Upper lobe of left lung (tissue), 6 donors: ENCODE measurements around the gene BCS1L. TPM values are rescaled to one million over a fixed set of nuclear protein-coding genes. Genes with fewer than 3 reads are reported as not detected.

Source experiments
- ATAC-seq, 2 donors: fragments of 200-7000 bp; cut with Tn5 transposase; one replicate each; pipeline ENCODE4 v1.9.1; 2022; ENCODE audit warnings: mild to moderate bottlenecking in 2 of 2, moderate library complexity in 2 of 2; ENCODE audit not compliant: low FRiP score in 2 of 2
- DNase-seq, 2 donors: peaks; one replicate each; pipeline ENCODE4 v3.0.0-alpha.2; 2019 to 2020
- H3K27ac ChIP-seq, 4 donors: fragments of 200-600 bp; sonication (generic); one replicate each; pipeline ENCODE4 v1.5.1; 2016 to 2019
- H3K27me3 ChIP-seq, 4 donors: fragments of 200-600 bp; sonication (generic); one replicate each; pipeline ENCODE4 v1.5.1; 2017 to 2019
- H3K36me3 ChIP-seq, 4 donors: fragments of 200-600 bp; sonication (generic); one replicate each; pipeline ENCODE4 v1.5.1; 2016 to 2019
- H3K4me1 ChIP-seq, 4 donors: fragments of 200-600 bp; sonication (generic); one replicate each; pipeline ENCODE4 v1.5.1; 2018 to 2019
- H3K4me3 ChIP-seq, 4 donors: fragments of 200-600 bp; sonication (generic); one replicate each; pipeline ENCODE4 v1.5.1; 2017 to 2019; ENCODE audit warnings: mild to moderate bottlenecking in 2 of 4, moderate library complexity in 1 of 4
- H3K9me3 ChIP-seq, 4 donors: fragments of 200-600 bp; sonication (generic); one replicate each; pipeline ENCODE4 v1.5.1; 2018 to 2019
- EP300 ChIP-seq, 4 donors: sonication (generic); formaldehyde crosslinking; IDR thresholded peaks; one replicate each; pipeline ENCODE4 v1.5.1; 2017; ENCODE audit warnings: antibody characterized with exemption in 4 of 4, control low read depth in 2 of 4
- POLR2A ChIP-seq, 4 donors: fragments of 450-650 bp; IDR thresholded peaks; one replicate each; pipeline ENCODE4 v1.5.1; 2016 to 2017; ENCODE audit warnings: antibody characterized with exemption in 4 of 4, mild to moderate bottlenecking in 2 of 4
- POLR2AphosphoS5 ChIP-seq, 2 donors: sonication (generic); formaldehyde crosslinking; IDR thresholded peaks; one replicate each; pipeline ENCODE4 v1.5.1; 2017; ENCODE audit warnings: antibody characterized with exemption in 2 of 2
- WGBS, 2 donors: methylation state at CpG; one replicate each; pipeline ENCODE4 v1.1.5; 2017 to 2018; 5-methylcytosine and 5-hydroxymethylcytosine counted together
- total RNA-seq, 6 donors: library from RNA; depleted of rRNA in 4 of 6; stranded (reverse); fragments of >200 nt in 4 of 6; gene quantifications; one replicate each; pipeline versions ENCODE4 v1.1.0 to v1.2.1, GENCODE V29; 2016 to 2021
- TF ChIP-seq, protein P1 (sequence below), 6 experiments: fragments of 450-650 bp in 4 of 6; fragments of 200-600 bp in 2 of 6; sonication (generic) in 2 of 6; IDR thresholded peaks; one replicate each; pipeline ENCODE4 v1.5.1; 2016 to 2019; ENCODE audit warnings: antibody characterized with exemption in 6 of 6
- donor health status: DM: no; HTN: no; CAD: no; lungs with moderate emphysema.
- donor health status: DM: no; HTN: yes; CAD: no; lungs with severe emphysema.

BCS1L gene
- total RNA-seq, 6 donors from 2014 or later: 18.2 to 128 (median 32.2) TPM

DNA sequence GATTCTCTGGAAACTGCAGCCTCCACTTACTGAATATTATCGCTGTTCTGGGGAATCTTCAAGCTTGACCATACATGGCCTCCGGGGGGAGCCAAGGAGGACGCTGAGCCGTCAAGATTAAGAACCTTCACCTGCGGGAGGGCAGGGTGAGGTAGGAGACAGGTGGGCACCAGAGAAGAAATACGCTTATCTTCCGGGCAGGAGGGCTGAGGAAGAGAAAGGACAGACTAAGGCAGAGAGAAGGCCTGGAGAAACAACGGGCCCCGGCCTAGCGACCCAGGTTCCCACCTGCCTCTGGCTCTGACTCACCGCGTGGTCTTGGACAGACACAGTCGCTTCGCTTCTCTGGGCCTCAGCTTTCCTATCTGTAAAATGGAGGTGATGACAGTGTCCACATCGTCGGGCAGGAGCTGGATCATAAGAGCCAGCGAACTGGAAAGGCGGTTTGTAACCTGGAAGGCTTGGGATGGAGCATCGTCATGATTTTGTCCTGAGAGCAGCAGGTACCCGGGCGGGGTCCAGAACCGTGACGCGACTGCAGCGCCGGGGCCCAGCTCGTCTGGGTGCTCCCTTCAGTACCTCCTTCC, 719 bp upstream of the BCS1L start:
- peak overlapping the region; percentile 58 to 81 (median 76) for H3K27ac ChIP-seq
- H3K9me3 ChIP-seq: no peaks in the 10 kb centered on the region
- peaks cover 17 to 57% (median 40%) of the 10 kb centered on the region in 4 donors for H3K36me3 ChIP-seq
- TF ChIP-seq POLR2A (IDR thresholded peaks at IDR 0.05): no peak
- TF ChIP-seq, protein P1, sequence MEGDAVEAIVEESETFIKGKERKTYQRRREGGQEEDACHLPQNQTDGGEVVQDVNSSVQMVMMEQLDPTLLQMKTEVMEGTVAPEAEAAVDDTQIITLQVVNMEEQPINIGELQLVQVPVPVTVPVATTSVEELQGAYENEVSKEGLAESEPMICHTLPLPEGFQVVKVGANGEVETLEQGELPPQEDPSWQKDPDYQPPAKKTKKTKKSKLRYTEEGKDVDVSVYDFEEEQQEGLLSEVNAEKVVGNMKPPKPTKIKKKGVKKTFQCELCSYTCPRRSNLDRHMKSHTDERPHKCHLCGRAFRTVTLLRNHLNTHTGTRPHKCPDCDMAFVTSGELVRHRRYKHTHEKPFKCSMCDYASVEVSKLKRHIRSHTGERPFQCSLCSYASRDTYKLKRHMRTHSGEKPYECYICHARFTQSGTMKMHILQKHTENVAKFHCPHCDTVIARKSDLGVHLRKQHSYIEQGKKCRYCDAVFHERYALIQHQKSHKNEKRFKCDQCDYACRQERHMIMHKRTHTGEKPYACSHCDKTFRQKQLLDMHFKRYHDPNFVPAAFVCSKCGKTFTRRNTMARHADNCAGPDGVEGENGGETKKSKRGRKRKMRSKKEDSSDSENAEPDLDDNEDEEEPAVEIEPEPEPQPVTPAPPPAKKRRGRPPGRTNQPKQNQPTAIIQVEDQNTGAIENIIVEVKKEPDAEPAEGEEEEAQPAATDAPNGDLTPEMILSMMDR (IDR thresholded peaks at IDR 0.05): peak in 3 of 6 experiments; percentile 27 to 32 (median 31)
- WGBS, 2 donors: 3 to 4% methylated on average over 24 to 25 of the region's 27 CpGs
- H3K4me1 ChIP-seq: peaks cover 12 to 22% (median 18%) of the 10 kb centered on the region in 4 donors
- peak in 1 of 2 donors; percentile 53 for DNase-seq
- H3K4me3 ChIP-seq: peak overlapping the region; percentile 62 to 86 (median 78)
- ATAC-seq: peak; percentile 31 to 69
- H3K27me3 ChIP-seq: no peaks in the 10 kb centered on the region

DNA sequence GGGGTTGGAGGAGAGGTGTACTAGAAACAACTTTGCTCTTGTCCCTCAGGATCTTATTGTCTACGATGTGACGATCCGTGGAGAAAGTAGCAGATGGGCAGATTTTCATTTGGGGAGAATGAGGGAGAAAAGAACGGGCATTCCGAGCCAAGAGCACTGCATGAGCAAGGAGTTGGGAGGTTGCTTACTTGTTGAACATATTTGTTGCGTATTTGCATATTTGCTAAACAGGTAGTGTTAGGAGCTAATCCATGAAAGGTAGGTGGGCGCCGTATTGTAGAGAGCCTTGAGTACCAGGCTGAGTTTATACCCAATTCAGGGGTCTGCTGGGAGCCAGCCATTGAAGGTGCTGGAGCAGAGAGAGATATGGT, 490 bp downstream of the BCS1L start:
- H3K27ac ChIP-seq: peak overlapping the region; percentile 58 to 81 (median 76)
- DNase-seq: no peak
- H3K4me1 ChIP-seq: peaks cover 12 to 22% (median 18%) of the 10 kb centered on the region in 4 donors
- no peaks in the 10 kb centered on the region for H3K9me3 ChIP-seq
- H3K27me3 ChIP-seq: no peaks in the 10 kb centered on the region
- TF ChIP-seq, protein P1 (IDR thresholded peaks at IDR 0.05): no peak
- TF ChIP-seq POLR2A (IDR thresholded peaks at IDR 0.05) (no peak), POLR2AphosphoS5 (IDR thresholded peaks at IDR 0.05) (no peak), EP300 (IDR thresholded peaks at IDR 0.05) (no peak)
- WGBS, 2 donors: 14 to 18% methylated on average over 8 of the region's 8 CpGs
- peaks cover 28 to 57% (median 46%) of the 10 kb centered on the region in 4 donors for H3K36me3 ChIP-seq
- H3K4me3 ChIP-seq: peak overlapping the region; percentile 62 to 86 (median 78)
- ATAC-seq: no peak

- DNase-seq: no peak
- ATAC-seq: no peak
- H3K36me3 ChIP-seq: peaks cover 36 to 62% (median 54%) of the 10 kb centered on the region in 4 donors
These were observed 2.9 kb downstream of the BCS1L start for GRCh38 chr2:218662377-218662776.

GRCh38 chr2:218662827-218663226, 3.3 kb downstream of the BCS1L start:
- Histone ChIP-seq H3K4me1 (peaks cover 12 to 21% (median 18%) of the 10 kb centered on the region in 4 donors), H3K9me3 (no peaks in the 10 kb centered on the region), H3K36me3 (peaks cover 41 to 64% (median 59%) of the 10 kb centered on the region in 4 donors), H3K4me3 (no peak overlapping the region), H3K27me3 (no peaks in the 10 kb centered on the region), H3K27ac (no peak overlapping the region)
- TF ChIP-seq, protein P1 (IDR thresholded peaks at IDR 0.05): no peak
- TF ChIP-seq POLR2A (IDR thresholded peaks at IDR 0.05): no peak
- TF ChIP-seq EP300 (IDR thresholded peaks at IDR 0.05): no peak
- no peak for TF ChIP-seq POLR2AphosphoS5 (IDR thresholded peaks at IDR 0.05)
- no peak for ATAC-seq
- no peak for DNase-seq
- WGBS, 2 donors: 83 to 94% methylated on average over 1 to 10 of the region's 10 CpGs

More at GRCh38 chr2:218662377-218662776, 2.9 kb downstream of the BCS1L start:
- Histone ChIP-seq H3K4me3 (no peak overlapping the region), H3K9me3 (no peaks in the 10 kb centered on the region), H3K27ac (no peak overlapping the region), H3K4me1 (peaks cover 12 to 22% (median 18%) of the 10 kb centered on the region in 4 donors), H3K27me3 (no peaks in the 10 kb centered on the region)
- WGBS, 2 donors: 93 to 94% methylated on average over 7 of the region's 7 CpGs
- TF ChIP-seq POLR2AphosphoS5 (IDR thresholded peaks at IDR 0.05): no peak
- TF ChIP-seq EP300 (IDR thresholded peaks at IDR 0.05): no peak
- TF ChIP-seq POLR2A (IDR thresholded peaks at IDR 0.05): no peak
- TF ChIP-seq, protein P1 (IDR thresholded peaks at IDR 0.05): no peak

DNA sequence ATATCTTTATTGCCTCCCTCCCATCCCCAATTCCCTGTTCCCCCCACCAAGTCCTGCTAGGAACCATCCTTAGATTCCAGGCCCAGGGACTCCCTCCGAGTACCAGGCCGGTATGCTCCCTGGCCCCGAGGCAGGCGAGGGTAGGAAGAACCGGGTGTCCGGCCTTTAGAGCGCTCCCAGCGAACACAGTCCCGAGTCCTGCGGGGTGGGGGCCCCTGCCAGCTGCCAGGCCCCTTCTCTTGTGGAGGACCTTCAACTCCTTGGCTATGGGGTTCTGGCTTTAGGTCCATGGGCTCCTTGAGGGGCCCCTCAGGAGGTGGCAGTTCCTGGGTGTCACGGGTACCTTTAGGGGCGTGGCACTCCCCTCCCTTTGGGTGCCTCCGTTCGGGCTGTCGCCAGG, 4.4 kb downstream of the BCS1L start:
- peaks cover 6 to 10% (median 8%) of the 10 kb centered on the region in 4 donors for H3K4me1 ChIP-seq
- 96 to 97% methylated on average over 11 to 15 of the region's 15 CpGs for WGBS, 2 donors
- ATAC-seq: no peak

More for the DNA sequence above, 4.4 kb downstream of the BCS1L start:
- Histone ChIP-seq H3K27me3 (no peaks in the 10 kb centered on the region), H3K4me3 (no peak overlapping the region), H3K9me3 (no peaks in the 10 kb centered on the region), H3K27ac (no peak overlapping the region), H3K36me3 (peaks cover 41 to 74% (median 65%) of the 10 kb centered on the region in 4 donors)
- peak in 1 of 2 donors; percentile 56 for DNase-seq
- TF ChIP-seq EP300 (IDR thresholded peaks at IDR 0.05): no peak
- TF ChIP-seq, protein P1 (IDR thresholded peaks at IDR 0.05): no peak
- no peak for TF ChIP-seq POLR2A (IDR thresholded peaks at IDR 0.05)
- TF ChIP-seq POLR2AphosphoS5 (IDR thresholded peaks at IDR 0.05): no peak
